ENCODE measurements around the gene TMEM91.

DNA sequence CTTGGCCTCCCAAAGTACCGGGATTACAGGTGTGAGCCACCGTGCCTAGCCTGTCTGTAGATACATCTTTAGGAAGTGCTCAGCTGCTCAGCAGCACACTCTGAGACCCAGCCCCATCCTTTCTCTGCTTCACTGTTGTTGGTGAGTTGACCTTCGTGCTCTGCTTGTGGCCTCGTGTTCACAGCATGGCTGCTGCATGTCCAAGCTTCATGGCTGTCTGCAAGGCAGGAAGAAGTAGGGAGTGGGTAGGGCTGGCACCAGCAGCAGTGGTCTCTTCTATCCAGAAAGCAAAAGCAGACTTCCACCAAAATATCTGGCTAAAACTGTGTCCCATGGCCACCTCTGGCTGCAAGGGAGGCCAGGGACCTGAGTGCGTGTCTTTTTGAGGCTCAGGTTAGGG is 36.6 kb downstream of the TMEM91 start:
- TF ChIP-seq, protein P1, sequence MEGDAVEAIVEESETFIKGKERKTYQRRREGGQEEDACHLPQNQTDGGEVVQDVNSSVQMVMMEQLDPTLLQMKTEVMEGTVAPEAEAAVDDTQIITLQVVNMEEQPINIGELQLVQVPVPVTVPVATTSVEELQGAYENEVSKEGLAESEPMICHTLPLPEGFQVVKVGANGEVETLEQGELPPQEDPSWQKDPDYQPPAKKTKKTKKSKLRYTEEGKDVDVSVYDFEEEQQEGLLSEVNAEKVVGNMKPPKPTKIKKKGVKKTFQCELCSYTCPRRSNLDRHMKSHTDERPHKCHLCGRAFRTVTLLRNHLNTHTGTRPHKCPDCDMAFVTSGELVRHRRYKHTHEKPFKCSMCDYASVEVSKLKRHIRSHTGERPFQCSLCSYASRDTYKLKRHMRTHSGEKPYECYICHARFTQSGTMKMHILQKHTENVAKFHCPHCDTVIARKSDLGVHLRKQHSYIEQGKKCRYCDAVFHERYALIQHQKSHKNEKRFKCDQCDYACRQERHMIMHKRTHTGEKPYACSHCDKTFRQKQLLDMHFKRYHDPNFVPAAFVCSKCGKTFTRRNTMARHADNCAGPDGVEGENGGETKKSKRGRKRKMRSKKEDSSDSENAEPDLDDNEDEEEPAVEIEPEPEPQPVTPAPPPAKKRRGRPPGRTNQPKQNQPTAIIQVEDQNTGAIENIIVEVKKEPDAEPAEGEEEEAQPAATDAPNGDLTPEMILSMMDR (IDR thresholded peaks at IDR 0.05), result no peak
- TF ChIP-seq POLR2A (IDR thresholded peaks at IDR 0.05), result no peak
